ENCODE measurements around the gene ZFYVE19. TPM values are rescaled to one million over a fixed set of nuclear protein-coding genes. Genes with fewer than 3 reads are reported as not detected.

The ZFYVE19 gene
- total RNA-seq, 1 donor from 2014 or later, result 26.0 TPM

GRCh38 chr15:40775740-40776536 is 31.0 kb upstream of the ZFYVE19 start:
- DNase-seq (ENCODE audit: extremely low read depth, low read depth, low spot score), result no peak

- no peak for DNase-seq (ENCODE audit: extremely low read depth, low read depth, low spot score)
Observed at GRCh38 chr15:40776537-40777141, 30.2 kb upstream of the ZFYVE19 start.

GRCh38 chr15:40782609-40783227 is 24.2 kb upstream of the ZFYVE19 start:
- DNase-seq (ENCODE audit: extremely low read depth, low read depth, low spot score), result no peak

GRCh38 chr15:40785164-40785563 is 21.7 kb upstream of the ZFYVE19 start:
- no peak for DNase-seq (ENCODE audit: extremely low read depth, low read depth, low spot score)

- no peak for DNase-seq (ENCODE audit: extremely low read depth, low read depth, low spot score)
Observed at GRCh38 chr15:40785814-40786213, 21.1 kb upstream of the ZFYVE19 start.

- no peak for DNase-seq (ENCODE audit: extremely low read depth, low read depth, low spot score)
Observed at GRCh38 chr15:40787344-40787841, 19.5 kb upstream of the ZFYVE19 start.

GRCh38 chr15:40787991-40788390 is 18.9 kb upstream of the ZFYVE19 start:
- no peak for DNase-seq (ENCODE audit: extremely low read depth, low read depth, low spot score)

- DNase-seq (ENCODE audit: extremely low read depth, low read depth, low spot score), result no peak
Observed at GRCh38 chr15:40789119-40789518, 17.8 kb upstream of the ZFYVE19 start.

- DNase-seq (ENCODE audit: extremely low read depth, low read depth, low spot score), result no peak
Observed at GRCh38 chr15:40789999-40790398, 16.9 kb upstream of the ZFYVE19 start.

- no peak for DNase-seq (ENCODE audit: extremely low read depth, low read depth, low spot score)
Observed at GRCh38 chr15:40790718-40791117, 16.2 kb upstream of the ZFYVE19 start.

GRCh38 chr15:40792394-40792793 is 14.5 kb upstream of the ZFYVE19 start:
- no peak for DNase-seq (ENCODE audit: extremely low read depth, low read depth, low spot score)

- peak; percentile 98 for DNase-seq (ENCODE audit: extremely low read depth, low read depth, low spot score)
Observed at GRCh38 chr15:40793216-40793989, 13.5 kb upstream of the ZFYVE19 start.

GRCh38 chr15:40796041-40796440 is 10.8 kb upstream of the ZFYVE19 start:
- DNase-seq (ENCODE audit: extremely low read depth, low read depth, low spot score), result no peak

GRCh38 chr15:40796512-40796911 is 10.4 kb upstream of the ZFYVE19 start:
- no peak for DNase-seq (ENCODE audit: extremely low read depth, low read depth, low spot score)

- no peak for DNase-seq (ENCODE audit: extremely low read depth, low read depth, low spot score)
Observed at GRCh38 chr15:40799523-40799922, 7.4 kb upstream of the ZFYVE19 start.

GRCh38 chr15:40803076-40803475 is 3.8 kb upstream of the ZFYVE19 start:
- DNase-seq (ENCODE audit: extremely low read depth, low read depth, low spot score), result no peak

GRCh38 chr15:40803688-40804087 is 3.2 kb upstream of the ZFYVE19 start:
- DNase-seq (ENCODE audit: extremely low read depth, low read depth, low spot score), result no peak

GRCh38 chr15:40806672-40807027 is 239 bp upstream of the ZFYVE19 start:
- no peak for DNase-seq (ENCODE audit: extremely low read depth, low read depth, low spot score)

- no peak for DNase-seq (ENCODE audit: extremely low read depth, low read depth, low spot score)
Observed at GRCh38 chr15:40807888-40808461, 1.1 kb downstream of the ZFYVE19 start.

GRCh38 chr15:40808861-40809450 is 2.1 kb downstream of the ZFYVE19 start:
- DNase-seq (ENCODE audit: extremely low read depth, low read depth, low spot score), result no peak
